ACC112 (cell line): ENCODE measurements around the gene CYBA.
A peak's percentile ranks its signal among the peaks of the same experiment; 100 is the strongest.

Source experiments
- H2AFZ ChIP-seq: fragments of 200-600 bp; sonication (generic); one replicate; pipeline ENCODE4 v1.6.0; 2017; ENCODE audit warnings: antibody characterized with exemption, low read length; ENCODE audit not compliant: unreplicated experiment
- H3K27ac ChIP-seq: fragments of 200-600 bp; sonication (generic); 2 replicates; pipeline ENCODE4 v1.5.1; 2014; ENCODE audit warnings: low read depth, mild to moderate bottlenecking, antibody characterized with exemption, low read length, moderate library complexity
- H3K27me3 ChIP-seq: fragments of 200-600 bp; sonication (generic); 2 replicates; pipeline ENCODE4 v1.6.1; 2014; ENCODE audit warnings: mild to moderate bottlenecking, antibody characterized with exemption, low read length, moderate library complexity, mixed read lengths; ENCODE audit not compliant: insufficient read depth
- H3K36me3 ChIP-seq: fragments of 200-600 bp; sonication (generic); 2 replicates; pipeline ENCODE4 v1.6.1; 2016; ENCODE audit warnings: mild to moderate bottlenecking, antibody characterized with exemption, low read length, moderate library complexity, mixed read lengths; ENCODE audit not compliant: insufficient read depth
- H3K4me1 ChIP-seq: fragments of 200-600 bp; sonication (generic); one replicate; pipeline ENCODE4 v1.6.1; 2016; ENCODE audit warnings: low read length, mixed read lengths; ENCODE audit not compliant: insufficient read depth, unreplicated experiment, control insufficient read depth
- H3K4me3 ChIP-seq: fragments of 200-600 bp; sonication (generic); 2 replicates; pipeline ENCODE4 v1.5.1; 2014; ENCODE audit warnings: mild to moderate bottlenecking, low read depth, low read length
- H3K79me2 ChIP-seq: fragments of 200-600 bp; sonication (generic); one replicate; pipeline ENCODE4 v1.6.0; 2016; ENCODE audit warnings: low read length; ENCODE audit not compliant: control insufficient read depth, unreplicated experiment, insufficient read depth

The CYBA gene

DNA sequence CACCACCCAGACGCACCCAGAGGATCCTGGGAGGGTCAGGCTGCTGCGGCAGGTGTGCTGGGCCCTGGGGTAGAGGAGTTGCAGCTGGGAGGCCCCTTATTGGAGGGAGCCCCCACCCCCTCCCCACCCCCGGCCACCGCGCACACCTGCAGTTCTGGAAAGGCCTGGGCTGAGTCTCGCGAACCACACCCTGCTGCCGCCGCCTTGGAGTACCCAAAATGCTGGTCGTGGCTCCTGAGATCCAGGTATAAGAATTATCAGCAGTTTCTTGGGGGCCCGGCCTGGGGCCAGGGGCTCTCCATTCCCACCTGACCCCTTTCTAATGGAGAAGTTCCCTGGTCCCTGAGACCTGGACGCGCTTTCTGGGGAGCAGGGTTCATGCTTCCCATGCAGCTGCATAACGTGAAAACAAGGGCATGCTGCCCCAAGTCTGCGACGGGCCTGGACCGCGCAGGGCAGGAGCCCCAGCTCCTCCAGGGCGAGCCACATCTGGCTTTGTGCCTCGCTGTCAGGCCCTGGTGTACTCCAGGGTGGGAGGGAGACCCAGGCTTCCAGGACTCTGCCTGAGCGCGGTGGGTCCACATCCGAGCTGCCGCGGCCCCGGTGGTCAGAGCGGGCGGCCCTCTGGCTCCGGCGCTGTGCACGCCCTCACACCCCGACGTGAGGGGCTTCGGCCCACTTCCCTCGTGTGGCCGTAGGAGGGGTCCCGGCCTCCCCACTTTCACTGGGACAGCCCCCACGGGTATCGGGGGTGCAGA is 42.7 kb upstream of the CYBA start:
- H3K4me1 ChIP-seq, result no peaks in the 10 kb centered on the region
- no peak overlapping the region for H3K27ac ChIP-seq
- H3K4me3 ChIP-seq, result no peak overlapping the region
- no peaks in the 10 kb centered on the region for H3K79me2 ChIP-seq
- H2AFZ ChIP-seq, result no peak overlapping the region
- H3K27me3 ChIP-seq, result peaks cover 4% of the 10 kb centered on the region; the same call in 1 of the 2 replicates
- H3K36me3 ChIP-seq, result no peaks in the 10 kb centered on the region

- Histone ChIP-seq H3K36me3 (no peaks in the 10 kb centered on the region), H3K27ac (no peak overlapping the region), H3K79me2 (no peaks in the 10 kb centered on the region), H3K4me3 (no peak overlapping the region), H3K4me1 (no peaks in the 10 kb centered on the region), H3K27me3 (peaks cover 10% of the 10 kb centered on the region; the same call in 1 of the 2 replicates), H2AFZ (no peak overlapping the region)
These were observed 42.0 kb upstream of the CYBA start for GRCh38 chr16:88692861-88693260.

DNA sequence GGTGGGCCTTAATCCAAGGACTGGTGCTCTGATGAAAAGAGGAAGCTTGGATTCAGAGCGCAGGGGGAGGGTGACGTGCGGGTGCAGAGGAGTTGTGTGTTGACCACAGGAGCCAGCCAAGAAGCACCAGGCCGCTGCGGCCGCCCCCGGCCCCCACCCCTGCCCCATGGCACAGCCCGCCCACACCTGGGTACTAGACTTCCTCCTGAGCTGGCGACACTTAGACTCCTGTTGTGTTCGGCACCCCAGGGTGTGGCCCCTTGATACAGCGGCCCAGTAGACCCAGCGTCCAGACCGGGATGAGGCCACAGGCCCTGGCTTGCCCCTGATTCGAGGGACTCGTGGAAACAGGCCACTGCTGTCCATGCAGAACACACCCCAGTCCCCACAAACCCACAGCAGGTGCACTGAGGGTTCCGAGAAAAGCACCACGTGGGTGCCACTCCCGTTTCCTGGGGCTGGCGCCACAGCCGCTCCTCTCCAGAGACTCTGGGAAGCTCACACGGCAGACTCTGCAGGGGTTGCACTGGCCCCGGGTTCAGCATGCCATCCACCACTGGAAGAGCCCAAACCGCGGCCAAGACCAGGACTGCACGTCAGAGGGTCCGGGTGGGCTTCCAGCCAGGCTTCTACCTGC is 41.2 kb upstream of the CYBA start:
- Histone ChIP-seq H3K27me3 (peaks cover 10% of the 10 kb centered on the region; the same call in 1 of the 2 replicates), H3K4me3 (no peak overlapping the region), H3K36me3 (no peaks in the 10 kb centered on the region), H2AFZ (no peak overlapping the region), H3K79me2 (no peaks in the 10 kb centered on the region), H3K27ac (no peak overlapping the region), H3K4me1 (no peaks in the 10 kb centered on the region)

DNA sequence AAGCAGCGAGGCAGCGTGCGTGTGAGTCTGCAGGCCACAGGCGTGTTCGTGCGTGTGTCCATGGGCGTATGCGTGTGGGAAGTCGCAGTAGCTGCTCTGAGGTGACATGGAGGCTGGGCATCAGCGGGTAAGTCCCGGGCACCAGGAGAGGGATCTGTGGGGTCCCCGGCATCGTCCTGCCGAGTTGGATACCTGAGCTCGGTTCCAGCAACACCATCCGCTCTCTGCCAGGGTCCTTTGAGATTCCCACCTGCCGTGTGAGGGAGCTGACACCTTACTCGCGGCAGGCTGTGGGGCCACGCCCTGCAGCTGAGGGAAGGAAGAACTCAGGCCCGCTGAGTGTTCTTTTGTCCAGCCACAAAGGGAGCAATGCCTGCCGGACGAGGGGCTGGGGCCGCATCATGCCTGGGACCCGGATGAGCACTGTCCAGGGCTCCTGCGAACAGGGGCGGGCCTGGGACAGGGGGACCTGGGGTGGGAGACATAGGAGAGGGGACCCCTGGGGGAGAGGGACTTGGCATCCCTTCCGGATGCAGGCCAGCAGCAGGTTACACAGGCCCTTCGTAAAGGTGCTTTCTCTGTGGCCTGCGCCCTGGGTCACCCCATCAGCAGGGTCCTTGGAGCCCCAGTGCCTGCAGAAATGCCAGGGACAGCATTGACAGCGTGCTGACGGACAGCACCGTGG is 40.4 kb upstream of the CYBA start:
- Histone ChIP-seq H3K27ac (no peak overlapping the region), H3K36me3 (no peaks in the 10 kb centered on the region), H3K79me2 (no peaks in the 10 kb centered on the region), H2AFZ (no peak overlapping the region), H3K27me3 (peaks cover 14% of the 10 kb centered on the region; the same call in 1 of the 2 replicates), H3K4me1 (no peaks in the 10 kb centered on the region), H3K4me3 (no peak overlapping the region)

DNA sequence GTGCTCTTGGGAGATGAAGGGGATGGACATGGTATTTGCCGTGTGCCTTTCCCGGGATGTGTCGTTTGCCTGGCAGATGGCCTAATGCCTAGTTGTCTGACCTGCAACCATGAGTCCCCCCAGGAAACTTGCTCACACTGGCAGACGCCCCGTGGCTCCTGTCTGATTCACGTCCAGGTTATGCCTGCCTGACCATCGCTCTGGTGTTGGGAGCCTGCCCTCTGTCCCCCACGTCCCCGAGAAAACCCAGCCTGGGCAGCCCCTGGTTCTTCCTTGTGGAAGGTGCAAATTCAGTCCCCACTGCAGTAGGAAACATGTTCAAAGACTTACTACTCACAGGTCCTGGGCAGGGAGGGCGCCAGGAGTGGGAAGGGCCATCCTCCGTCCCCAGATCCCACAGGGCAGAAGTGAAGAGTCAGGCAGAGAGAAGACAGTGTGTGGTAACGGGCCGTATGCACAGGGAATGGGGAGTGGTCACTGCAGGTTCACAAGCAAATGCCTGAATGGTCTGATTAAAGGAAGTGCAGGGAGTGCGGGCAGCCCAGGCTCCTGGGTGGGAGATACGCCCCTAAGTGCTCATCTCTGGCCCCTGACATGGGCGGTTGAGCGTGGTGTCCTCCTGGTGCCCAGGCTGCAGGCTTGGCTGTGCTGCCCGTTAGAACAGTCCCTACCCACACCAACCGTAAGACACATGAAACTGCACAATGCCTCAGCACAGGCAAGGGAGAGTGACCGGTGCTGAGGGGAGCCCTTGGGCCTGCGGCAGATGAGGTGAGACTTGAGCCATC is 39.7 kb upstream of the CYBA start:
- Histone ChIP-seq H3K27ac (no peak overlapping the region), H2AFZ (no peak overlapping the region), H3K36me3 (no peaks in the 10 kb centered on the region), H3K4me1 (peaks cover 6% of the 10 kb centered on the region), H3K79me2 (no peaks in the 10 kb centered on the region), H3K27me3 (peaks cover 17% of the 10 kb centered on the region; the same call in 1 of the 2 replicates), H3K4me3 (no peak overlapping the region)

- no peaks in the 10 kb centered on the region for H3K79me2 ChIP-seq
- peaks cover 15% of the 10 kb centered on the region for H3K4me1 ChIP-seq
These were observed 37.3 kb upstream of the CYBA start for GRCh38 chr16:88688013-88688778.

GRCh38 chr16:88687676-88688012 is 36.8 kb upstream of the CYBA start:
- peaks cover 21% of the 10 kb centered on the region; the same call in 1 of the 2 replicates for H3K27me3 ChIP-seq
- no peaks in the 10 kb centered on the region for H3K36me3 ChIP-seq
- H2AFZ ChIP-seq, result no peak overlapping the region
- no peak overlapping the region for H3K4me3 ChIP-seq
- no peak overlapping the region for H3K27ac ChIP-seq
- peaks cover 15% of the 10 kb centered on the region for H3K4me1 ChIP-seq
- no peaks in the 10 kb centered on the region for H3K79me2 ChIP-seq

More at GRCh38 chr16:88688013-88688778, 37.3 kb upstream of the CYBA start:
- Histone ChIP-seq H3K4me3 (no peak overlapping the region), H2AFZ (no peak overlapping the region), H3K27me3 (peaks cover 21% of the 10 kb centered on the region; the same call in 1 of the 2 replicates), H3K36me3 (no peaks in the 10 kb centered on the region), H3K27ac (no peak overlapping the region)

GRCh38 chr16:88687254-88687576 is 36.4 kb upstream of the CYBA start:
- no peak overlapping the region for H2AFZ ChIP-seq
- H3K27ac ChIP-seq, result no peak overlapping the region
- H3K4me3 ChIP-seq, result no peak overlapping the region
- H3K36me3 ChIP-seq, result no peaks in the 10 kb centered on the region
- H3K4me1 ChIP-seq, result peaks cover 15% of the 10 kb centered on the region
- no peaks in the 10 kb centered on the region for H3K79me2 ChIP-seq
- peaks cover 21% of the 10 kb centered on the region; the same call in 1 of the 2 replicates for H3K27me3 ChIP-seq

DNA sequence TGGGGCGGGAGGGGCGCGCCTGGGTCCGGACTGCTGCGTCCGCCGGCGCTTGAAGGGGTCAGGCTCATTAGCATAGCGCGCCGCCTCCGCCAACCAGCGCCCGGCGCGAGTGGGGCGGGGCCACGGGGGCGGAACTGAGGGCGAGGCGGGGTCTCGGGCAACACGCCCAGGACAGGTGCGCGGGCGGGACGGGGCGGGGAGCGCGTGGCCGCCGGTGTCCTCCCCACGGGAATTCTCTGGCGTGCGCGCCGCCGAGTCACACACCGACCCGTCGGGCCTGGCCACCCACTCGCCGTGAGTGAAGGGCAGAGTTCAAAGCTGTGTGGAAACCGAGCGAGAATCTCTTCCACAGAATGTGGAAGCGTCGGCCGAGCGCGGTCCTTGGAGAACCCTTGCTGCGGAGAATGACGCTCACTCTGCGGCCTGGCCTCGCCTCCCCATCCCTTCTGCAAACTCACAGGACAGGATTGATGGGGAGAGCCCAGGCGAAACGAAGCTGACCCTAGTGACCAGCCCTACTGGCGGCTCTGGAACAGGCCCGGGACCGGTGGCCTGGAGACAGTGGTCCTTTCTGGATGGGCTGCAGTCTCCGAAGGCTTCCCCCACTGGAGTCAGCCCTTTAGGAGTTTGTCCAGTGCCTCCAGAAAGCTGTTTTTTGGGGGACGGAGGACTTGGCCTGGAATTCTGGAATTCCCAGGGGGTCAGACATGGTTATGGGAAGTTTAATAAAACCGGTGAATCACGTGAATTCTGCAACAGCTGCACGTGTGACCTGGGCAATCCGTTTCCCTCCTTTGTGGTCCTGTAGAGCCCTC is 35.8 kb upstream of the CYBA start, which contains the start of gene SNAI3:
Gene SNAI3 (minus strand): TSS at position 69 of the 815 bp plus-strand sequence. CDS start 101 bp downstream, outside the sequence.
- H3K36me3 ChIP-seq, result no peaks in the 10 kb centered on the region
- H2AFZ ChIP-seq, result peak within 1 kb of the TSS; percentile 37
- H3K27ac ChIP-seq, result no peak within 1 kb of the TSS
- H3K27me3 ChIP-seq, result peaks cover 21% of the 10 kb centered on the region; the same call in 1 of the 2 replicates
- H3K79me2 ChIP-seq, result no peaks in the 10 kb centered on the region
- peak within 1 kb of the TSS; percentile 70 for H3K4me3 ChIP-seq
- H3K4me1 ChIP-seq, result peaks cover 18% of the 10 kb centered on the region
